Keratinocyte (primary cell): Measurements from ENCODE around the gene HBA1. TPM values are rescaled to one million over a fixed set of nuclear protein-coding genes. Genes with fewer than 3 reads are reported as not detected.

Source experiments
- DNase-seq: peaks from one replicate; pipeline ENCODE4 v3.0.0-alpha.2; 2011; ENCODE audit warnings: low read depth, missing footprints, low spot score
- FAIRE-seq: peaks from 2 replicates; lab custom pipeline; 2011; peaks lifted over from hg19 to GRCh38; lab: Jason Lieb, UNC
- H2AFZ ChIP-seq: 2 replicates; pipeline ENCODE4 v1.6.0; 2012; ENCODE audit warnings: low read length, control low read depth, inconsistent platforms; ENCODE audit not compliant: control insufficient read depth
- H3K27ac ChIP-seq: 2 replicates; pipeline ENCODE4 v1.5.1; 2011; ENCODE audit warnings: low read length; ENCODE audit not compliant: control insufficient read depth, insufficient read depth
- H3K27me3 ChIP-seq: 3 replicates; pipeline ENCODE4 v1.6.0; 2011; ENCODE audit warnings: low read length; ENCODE audit not compliant: control insufficient read depth, insufficient read depth; ENCODE audit errors: extremely low read depth
- H3K36me3 ChIP-seq, 2 experiments: 2 replicates in 1 of 2; 3 replicates in 1 of 2; pipeline ENCODE4 v1.5.1; 2011; ENCODE audit warnings: low read length in 2 of 2, mild to moderate bottlenecking in 1 of 2; ENCODE audit not compliant: control insufficient read depth in 2 of 2, insufficient read depth in 2 of 2; ENCODE audit errors: extremely low read depth in 1 of 2
- H3K4me1 ChIP-seq: 3 replicates; pipeline ENCODE4 v1.5.1; 2011; ENCODE audit warnings: low read length; ENCODE audit not compliant: control insufficient read depth, insufficient read depth; ENCODE audit errors: extremely low read depth
- H3K4me2 ChIP-seq: 3 replicates; pipeline ENCODE4 v1.6.0; 2011; ENCODE audit warnings: low read depth, low read length; ENCODE audit not compliant: control insufficient read depth, insufficient read depth; ENCODE audit errors: extremely low read depth
- H3K4me3 ChIP-seq, 3 experiments: fragments of 200-600 bp in 1 of 3; sonication (generic) in 1 of 3; 2 replicates in 2 of 3; 3 replicates in 1 of 3; pipeline ENCODE4 v1.5.1; 2011 to 2016; ENCODE audit warnings: low read length in 3 of 3, mild to moderate bottlenecking in 3 of 3, control low read depth in 2 of 3, inconsistent platforms in 1 of 3, low read depth in 1 of 3, mixed read lengths in 1 of 3, mixed run types in 1 of 3, moderate library complexity in 1 of 3; ENCODE audit not compliant: control insufficient read depth in 2 of 3, insufficient read depth in 2 of 3; ENCODE audit errors: extremely low read depth in 1 of 3
- H3K79me2 ChIP-seq: 2 replicates; pipeline ENCODE4 v1.6.0; 2012; ENCODE audit warnings: low read length; ENCODE audit not compliant: control insufficient read depth, insufficient read depth
- H3K9ac ChIP-seq: 3 replicates; pipeline ENCODE4 v1.6.0; 2011; ENCODE audit warnings: low read length; ENCODE audit not compliant: control insufficient read depth, insufficient read depth; ENCODE audit errors: extremely low read depth
- H3K9me1 ChIP-seq: 3 replicates; pipeline ENCODE4 v1.6.0; 2011; ENCODE audit warnings: low read length; ENCODE audit not compliant: control insufficient read depth, insufficient read depth; ENCODE audit errors: extremely low read depth
- H3K9me3 ChIP-seq: 2 replicates; pipeline ENCODE4 v1.5.1; 2012; ENCODE audit warnings: low read depth, low read length; ENCODE audit not compliant: control insufficient read depth
- H4K20me1 ChIP-seq: 3 replicates; pipeline ENCODE4 v1.6.0; 2011; ENCODE audit warnings: low read length; ENCODE audit not compliant: control insufficient read depth, insufficient read depth; ENCODE audit errors: extremely low read depth
- EZH2 ChIP-seq: IDR thresholded peaks from one replicate; pipeline ENCODE4 v1.6.1; 2012; ENCODE audit warnings: inconsistent platforms, mild to moderate bottlenecking, low read length, moderate library complexity
- dilution Hi-C: fragments of 300-500 bp; cut with MboI; formaldehyde crosslinking; loops from one replicate; pipeline ENCODE4 v1.7.0; 2020; ENCODE audit warnings: low sequenced_read_pairs; ENCODE audit not compliant: extremely low pct_ligation_motif_present
- polyA plus RNA-seq, 5 experiments: library from polyadenylated mRNA; depleted of rRNA in 3 of 5; stranded (reverse) in 3 of 5; stranded (forward) in 1 of 5; unstranded in 1 of 5; fragments of >200 nt; gene quantifications; 1 replicate in 1 of 5; 2 replicates in 3 of 5; 3 replicates in 1 of 5; pipeline versions ENCODE4 v1.2.1 to v1.2.3, GENCODE V29; 2011 to 2012; ENCODE audit warnings: missing spikeins in 2 of 5, low read depth in 1 of 5, low replicate concordance in 1 of 5
- small RNA-seq, 3 experiments: library from RNA; depleted of rRNA; stranded (forward); fragments of <200 nt; gene quantifications; one replicate each; pipeline ENCODE3, GENCODE V24; 2012; ENCODE audit warnings: low read depth in 3 of 3, low replicate concordance in 1 of 3; ENCODE audit not compliant: insufficient read length in 3 of 3
- TF ChIP-seq, protein P1 (sequence below), 3 experiments: IDR thresholded peaks in 1 of 3; conservative IDR thresholded peaks in 1 of 3; optimal IDR thresholded peaks in 1 of 3; 2 replicates in 2 of 3; 3 replicates in 1 of 3; pipeline versions ENCODE3 to v1.5.1; 2011; ENCODE audit warnings: low read length in 3 of 3, mild to moderate bottlenecking in 3 of 3, moderate library complexity in 2 of 3, control low read depth in 1 of 3, inconsistent platforms in 1 of 3; ENCODE audit not compliant: insufficient read depth in 2 of 3; ENCODE audit errors: extremely low read depth in 1 of 3

Gene HBA1
- polyA plus RNA-seq, 1 donor (not counting 4 experiments of a cell fraction or from before 2014, with no cell fraction given): 0.24 TPM

DNA sequence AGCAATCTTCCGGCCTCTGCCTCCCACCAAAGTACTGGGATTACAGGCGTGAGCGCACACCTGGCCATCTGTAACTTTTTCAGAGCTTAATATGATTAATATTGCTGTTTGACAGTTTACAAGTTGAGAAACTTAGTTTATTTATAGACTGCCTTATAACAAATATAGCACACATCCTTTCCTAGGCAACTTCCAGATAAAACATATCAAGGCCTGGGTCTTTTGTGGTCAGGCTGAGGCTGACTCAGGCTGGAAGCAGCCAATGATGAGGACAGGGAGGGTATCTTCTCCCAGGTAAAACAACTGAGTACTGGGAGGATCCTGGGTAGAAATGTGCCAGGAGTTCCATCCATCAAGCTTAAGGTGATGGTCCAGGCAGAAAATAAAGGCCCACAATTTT lies 36.5 kb downstream of the HBA1 start:
- dilution Hi-C loops: no loop called here
- peaks cover 16 to 32% of the 10 kb centered on the region in 2 experiments for H3K36me3 ChIP-seq
- H3K4me2 ChIP-seq: no peak overlapping the region
- peaks cover 22% of the 10 kb centered on the region for H4K20me1 ChIP-seq
- H3K4me1 ChIP-seq: no peaks in the 10 kb centered on the region
- H2AFZ ChIP-seq: no peak overlapping the region
- no peak overlapping the region for H3K9ac ChIP-seq
- H3K79me2 ChIP-seq: peaks cover 64% of the 10 kb centered on the region
- H3K27me3 ChIP-seq: no peaks in the 10 kb centered on the region
- no peaks in the 10 kb centered on the region for H3K9me3 ChIP-seq
- H3K4me3 ChIP-seq: no peak overlapping the region
- no peak for TF ChIP-seq EZH2
- TF ChIP-seq, protein P1, sequence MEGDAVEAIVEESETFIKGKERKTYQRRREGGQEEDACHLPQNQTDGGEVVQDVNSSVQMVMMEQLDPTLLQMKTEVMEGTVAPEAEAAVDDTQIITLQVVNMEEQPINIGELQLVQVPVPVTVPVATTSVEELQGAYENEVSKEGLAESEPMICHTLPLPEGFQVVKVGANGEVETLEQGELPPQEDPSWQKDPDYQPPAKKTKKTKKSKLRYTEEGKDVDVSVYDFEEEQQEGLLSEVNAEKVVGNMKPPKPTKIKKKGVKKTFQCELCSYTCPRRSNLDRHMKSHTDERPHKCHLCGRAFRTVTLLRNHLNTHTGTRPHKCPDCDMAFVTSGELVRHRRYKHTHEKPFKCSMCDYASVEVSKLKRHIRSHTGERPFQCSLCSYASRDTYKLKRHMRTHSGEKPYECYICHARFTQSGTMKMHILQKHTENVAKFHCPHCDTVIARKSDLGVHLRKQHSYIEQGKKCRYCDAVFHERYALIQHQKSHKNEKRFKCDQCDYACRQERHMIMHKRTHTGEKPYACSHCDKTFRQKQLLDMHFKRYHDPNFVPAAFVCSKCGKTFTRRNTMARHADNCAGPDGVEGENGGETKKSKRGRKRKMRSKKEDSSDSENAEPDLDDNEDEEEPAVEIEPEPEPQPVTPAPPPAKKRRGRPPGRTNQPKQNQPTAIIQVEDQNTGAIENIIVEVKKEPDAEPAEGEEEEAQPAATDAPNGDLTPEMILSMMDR (optimal IDR thresholded peaks at IDR 0.05 in 1 of 3, IDR thresholded peaks at IDR 0.05 in 1 of 3, conservative IDR thresholded peaks at IDR 0.05 in 1 of 3; ENCODE audit: extremely low read depth in 1 of 3, insufficient read depth in 2 of 3, low read length in 3 of 3): no peak
- H3K9me1 ChIP-seq: no peaks in the 10 kb centered on the region
- FAIRE-seq (no peak), DNase-seq (no peak)
- H3K27ac ChIP-seq: no peak overlapping the region

DNA sequence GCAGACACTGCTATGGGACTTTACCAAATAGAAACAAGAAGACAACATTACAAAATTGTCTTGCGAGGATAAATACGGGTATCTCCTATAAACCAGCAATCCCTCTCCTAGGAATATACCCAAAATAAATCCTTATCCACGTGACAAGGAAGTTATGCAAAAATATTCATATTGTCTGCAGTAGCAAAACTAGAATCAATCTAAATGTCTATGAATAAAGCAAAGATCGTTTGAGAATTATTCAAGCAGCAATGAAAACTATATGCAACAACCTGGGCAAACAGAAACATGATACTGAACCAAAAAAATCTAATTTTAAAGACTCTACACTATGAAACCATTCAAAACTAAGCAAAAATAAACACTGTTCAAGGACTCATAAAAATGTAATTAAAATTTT lies 43.5 kb downstream of the HBA1 start:
- H3K9ac ChIP-seq: no peak overlapping the region
- peaks cover 11 to 50% of the 10 kb centered on the region in 2 experiments for H3K36me3 ChIP-seq
- no peak overlapping the region for H2AFZ ChIP-seq
- no peak overlapping the region for H3K27ac ChIP-seq
- no peak overlapping the region for H3K4me2 ChIP-seq
- peaks cover 2% of the 10 kb centered on the region for H4K20me1 ChIP-seq
- H3K9me3 ChIP-seq: no peaks in the 10 kb centered on the region
- dilution Hi-C loops: no loop called here
- FAIRE-seq: no peak
- H3K4me3 ChIP-seq: no peak overlapping the region
- peaks cover 64% of the 10 kb centered on the region for H3K79me2 ChIP-seq
- no peaks in the 10 kb centered on the region for H3K9me1 ChIP-seq
- DNase-seq: no peak
- H3K27me3 ChIP-seq: no peaks in the 10 kb centered on the region
- TF ChIP-seq, protein P1 (optimal IDR thresholded peaks at IDR 0.05 in 1 of 3, IDR thresholded peaks at IDR 0.05 in 1 of 3, conservative IDR thresholded peaks at IDR 0.05 in 1 of 3; ENCODE audit: extremely low read depth in 1 of 3, insufficient read depth in 2 of 3, low read length in 3 of 3): no peak
- TF ChIP-seq EZH2: no peak
- H3K4me1 ChIP-seq: no peaks in the 10 kb centered on the region

Small RNAs within 50 kb of the gene (small RNA-seq; reads per million reads assigned to genes)
- 0 reads per million in 3 experiments for gene RF00019

Other genes with a start within 250 kb of the HBA1 start
- gene POLR3K, start 123.1 kb upstream of the HBA1 start, polyA plus RNA-seq: 16.3 to 28.8 TPM (median 23.2 TPM) in 3 replicates
- 29.2 to 45.9 TPM (median 44.7 TPM) in 3 replicates for gene SNRNP25, start 122.9 kb upstream of the HBA1 start, polyA plus RNA-seq
- gene RHBDF1, start 104.0 kb upstream of the HBA1 start, polyA plus RNA-seq: 20.4 to 37.2 TPM (median 24.0 TPM) in 3 replicates
- 22.7 to 46.8 TPM (median 26.9 TPM) in 3 replicates for gene MPG, start 98.5 kb upstream of the HBA1 start, polyA plus RNA-seq
- gene NPRL3, start 38.0 kb upstream of the HBA1 start, polyA plus RNA-seq: 3.6 to 15.5 TPM (median 4.0 TPM) in 3 replicates
- gene HBZ, start 24.0 kb upstream of the HBA1 start, polyA plus RNA-seq: not detected in 3 replicates
- not detected in 3 replicates for gene HBM, start 10.7 kb upstream of the HBA1 start, polyA plus RNA-seq
- gene HBA2, start 3.8 kb upstream of the HBA1 start, polyA plus RNA-seq: 0.26 TPM in 1 of 3 replicates, not detected in the others
- 0.13 to 0.89 TPM (median 0.20 TPM) in 3 replicates for gene HBQ1, start 3.8 kb downstream of the HBA1 start, polyA plus RNA-seq
- gene LUC7L, start 52.8 kb downstream of the HBA1 start, polyA plus RNA-seq: 23.7 to 31.2 TPM (median 31.0 TPM) in 3 replicates
- gene FAM234A, start 58.1 kb downstream of the HBA1 start, polyA plus RNA-seq: 18.3 to 37.2 TPM (median 18.4 TPM) in 3 replicates
- gene RGS11, start 99.3 kb downstream of the HBA1 start, polyA plus RNA-seq: 0.05 TPM in 2 of 3 replicates, not detected in the other
- gene ARHGDIG, start 103.9 kb downstream of the HBA1 start, polyA plus RNA-seq: 0.14 to 0.17 TPM in 2 of 3 replicates, not detected in the other
- 0.18 to 0.46 TPM (median 0.42 TPM) in 3 replicates for gene PDIA2, start 106.5 kb downstream of the HBA1 start, polyA plus RNA-seq
- 8.8 to 13.3 TPM (median 11.4 TPM) in 3 replicates for gene AXIN1, start 176.0 kb downstream of the HBA1 start, polyA plus RNA-seq
- gene MRPL28, start 193.9 kb downstream of the HBA1 start, polyA plus RNA-seq: 115 to 142 TPM (median 128 TPM) in 3 replicates
- gene PGAP6, start 205.3 kb downstream of the HBA1 start, polyA plus RNA-seq: 25.5 to 47.7 TPM (median 46.7 TPM) in 3 replicates
- gene NME4, start 220.5 kb downstream of the HBA1 start, polyA plus RNA-seq: 140 to 246 TPM (median 141 TPM) in 3 replicates
- gene DECR2, start 225.2 kb downstream of the HBA1 start, polyA plus RNA-seq: 14.2 to 28.1 TPM (median 18.8 TPM) in 3 replicates
- gene RAB11FIP3, start 249.0 kb downstream of the HBA1 start, polyA plus RNA-seq: 6.0 to 10.0 TPM (median 6.4 TPM) in 3 replicates